ENCODE results near the gene SLC6A5.

GRCh38 chr11:20669820-20670684, 70.6 kb downstream of the SLC6A5 start:
- TF ChIP-seq, protein P1, sequence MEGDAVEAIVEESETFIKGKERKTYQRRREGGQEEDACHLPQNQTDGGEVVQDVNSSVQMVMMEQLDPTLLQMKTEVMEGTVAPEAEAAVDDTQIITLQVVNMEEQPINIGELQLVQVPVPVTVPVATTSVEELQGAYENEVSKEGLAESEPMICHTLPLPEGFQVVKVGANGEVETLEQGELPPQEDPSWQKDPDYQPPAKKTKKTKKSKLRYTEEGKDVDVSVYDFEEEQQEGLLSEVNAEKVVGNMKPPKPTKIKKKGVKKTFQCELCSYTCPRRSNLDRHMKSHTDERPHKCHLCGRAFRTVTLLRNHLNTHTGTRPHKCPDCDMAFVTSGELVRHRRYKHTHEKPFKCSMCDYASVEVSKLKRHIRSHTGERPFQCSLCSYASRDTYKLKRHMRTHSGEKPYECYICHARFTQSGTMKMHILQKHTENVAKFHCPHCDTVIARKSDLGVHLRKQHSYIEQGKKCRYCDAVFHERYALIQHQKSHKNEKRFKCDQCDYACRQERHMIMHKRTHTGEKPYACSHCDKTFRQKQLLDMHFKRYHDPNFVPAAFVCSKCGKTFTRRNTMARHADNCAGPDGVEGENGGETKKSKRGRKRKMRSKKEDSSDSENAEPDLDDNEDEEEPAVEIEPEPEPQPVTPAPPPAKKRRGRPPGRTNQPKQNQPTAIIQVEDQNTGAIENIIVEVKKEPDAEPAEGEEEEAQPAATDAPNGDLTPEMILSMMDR (IDR thresholded peaks at IDR 0.05; ENCODE audit: extremely low read depth in 1 of 2, insufficient read depth in 1 of 2, low read depth in 1 of 2, low read length in 2 of 2) = no peak
- TF ChIP-seq POLR2A (IDR thresholded peaks at IDR 0.05; ENCODE audit: low read depth, low read length) (no peak), POLR2AphosphoS5 (IDR thresholded peaks at IDR 0.05; ENCODE audit: insufficient read depth, low read depth, low read length) (no peak), EZH2 (IDR thresholded peaks at IDR 0.05; ENCODE audit: borderline replicate concordance, low read depth, low read length, severe bottlenecking) (peak; percentile 76), MAX (IDR thresholded peaks at IDR 0.05; ENCODE audit: insufficient read depth, insufficient read length) (no peak), MYC (IDR thresholded peaks at IDR 0.05; ENCODE audit: low read depth, low read length) (no peak), JUN (IDR thresholded peaks at IDR 0.05; ENCODE audit: borderline replicate concordance, insufficient read depth, insufficient read length, low read depth) (no peak), GATA2 (IDR thresholded peaks at IDR 0.05; ENCODE audit: insufficient read depth, insufficient read length, low read depth, low read length) (no peak)

Data from endothelial cell of umbilical vein (primary cell).